Measurements from ENCODE around the gene PDZD2.

DNA sequence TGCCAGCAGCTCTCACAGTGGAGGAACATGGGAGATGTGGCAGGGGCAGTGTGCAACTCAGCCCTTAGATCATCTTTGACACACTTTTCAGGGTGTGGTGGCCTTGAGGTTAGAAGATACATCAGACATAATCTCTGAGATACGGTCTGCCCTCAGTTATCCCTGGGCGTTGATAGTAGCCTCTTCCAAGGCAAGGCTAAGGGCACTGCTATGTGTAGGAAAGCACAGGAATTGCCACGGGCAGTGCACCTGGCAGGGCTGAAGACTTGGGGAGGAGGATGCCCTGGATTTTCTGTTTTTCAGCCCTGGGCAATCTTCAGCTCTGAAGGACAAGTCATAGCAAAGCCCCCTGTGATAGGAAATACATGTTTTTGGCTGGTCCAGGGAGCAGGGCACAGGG, 328.5 kb downstream of the PDZD2 start:
- TF ChIP-seq POLR2AphosphoS5 (IDR thresholded peaks at IDR 0.05; ENCODE audit: insufficient read depth in 1 of 2, low read depth in 1 of 2): no peak
- TF ChIP-seq, protein P1, sequence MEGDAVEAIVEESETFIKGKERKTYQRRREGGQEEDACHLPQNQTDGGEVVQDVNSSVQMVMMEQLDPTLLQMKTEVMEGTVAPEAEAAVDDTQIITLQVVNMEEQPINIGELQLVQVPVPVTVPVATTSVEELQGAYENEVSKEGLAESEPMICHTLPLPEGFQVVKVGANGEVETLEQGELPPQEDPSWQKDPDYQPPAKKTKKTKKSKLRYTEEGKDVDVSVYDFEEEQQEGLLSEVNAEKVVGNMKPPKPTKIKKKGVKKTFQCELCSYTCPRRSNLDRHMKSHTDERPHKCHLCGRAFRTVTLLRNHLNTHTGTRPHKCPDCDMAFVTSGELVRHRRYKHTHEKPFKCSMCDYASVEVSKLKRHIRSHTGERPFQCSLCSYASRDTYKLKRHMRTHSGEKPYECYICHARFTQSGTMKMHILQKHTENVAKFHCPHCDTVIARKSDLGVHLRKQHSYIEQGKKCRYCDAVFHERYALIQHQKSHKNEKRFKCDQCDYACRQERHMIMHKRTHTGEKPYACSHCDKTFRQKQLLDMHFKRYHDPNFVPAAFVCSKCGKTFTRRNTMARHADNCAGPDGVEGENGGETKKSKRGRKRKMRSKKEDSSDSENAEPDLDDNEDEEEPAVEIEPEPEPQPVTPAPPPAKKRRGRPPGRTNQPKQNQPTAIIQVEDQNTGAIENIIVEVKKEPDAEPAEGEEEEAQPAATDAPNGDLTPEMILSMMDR (IDR thresholded peaks at IDR 0.05): no peak

Data from vagina (tissue), 2 donors.